Measurements from ENCODE around the gene GALM.

GRCh38 chr2:38754049-38754448 is 88.1 kb downstream of the GALM start:
- no peak for TF ChIP-seq POLR2A (IDR thresholded peaks at IDR 0.05)
- no peak for TF ChIP-seq POLR2AphosphoS5 (IDR thresholded peaks at IDR 0.05)
- no peak for TF ChIP-seq CTCF (IDR thresholded peaks at IDR 0.05 in 8 of 11, conservative IDR thresholded peaks at IDR 0.05 in 3 of 11)

Measured in spleen (tissue), 7 donors.